ENCODE results near the gene ALMS1. TPM values are rescaled to one million over a fixed set of nuclear protein-coding genes. Genes with fewer than 3 reads are reported as not detected.
A peak's percentile ranks its signal among the peaks of the same experiment; 100 is the strongest.
"Not testable (repeated sequence)": the region's sequence is repeated elsewhere in the genome, so short reads cannot be mapped to it uniquely, and the experiment has no call there.

ALMS1 gene
- total RNA-seq = 22.0 TPM
- long read RNA-seq, partial matches to known transcripts = 2 of 5 reads
- long read RNA-seq, other reads (novel, unspliced or antisense) = 3 of 5 reads

GRCh38 chr2:73385504-73386341 lies at the start of gene ALMS1:
Gene ALMS1, plus strand, starts transcription at chr2:73385836. Its CDS starts 33 bp downstream, at chr2:73385869.
- Histone ChIP-seq H3K27me3 (ENCODE audit: low read depth) (peaks cover under 1% of the 10 kb centered on the region), H3K4me1 (peaks cover 14% of the 10 kb centered on the region), H3K27ac (peak within 1 kb of the TSS; percentile 89), H3K4me3 (peak within 1 kb of the TSS; percentile 90), H3K9me3 (no peaks in the 10 kb centered on the region), H3K36me3 (no peaks in the 10 kb centered on the region)
- peak; percentile 45 for TF ChIP-seq CTCF (IDR thresholded peaks at IDR 0.05)
- peak; percentile 97 to 99 for ATAC-seq
- intact Hi-C loops (cut with DNase I) = no loop called here
- peak; percentile 93 for DNase-seq

GRCh38 chr2:73337828-73338227 lies 47.8 kb upstream of the ALMS1 start:
- no peak for TF ChIP-seq CTCF (IDR thresholded peaks at IDR 0.05)
- Histone ChIP-seq H3K36me3 (no peaks in the 10 kb centered on the region), H3K27ac (no peak overlapping the region), H3K4me1 (no peaks in the 10 kb centered on the region), H3K4me3 (no peak overlapping the region), H3K9me3 (peaks cover 8% of the 10 kb centered on the region), H3K27me3 (ENCODE audit: low read depth) (no peaks in the 10 kb centered on the region)
- ATAC-seq (no peak), DNase-seq (no peak)
- intact Hi-C loops (cut with DNase I) = no loop called here

GRCh38 chr2:73339201-73339600 lies 46.4 kb upstream of the ALMS1 start:
- intact Hi-C loops (cut with DNase I) = no loop called here
- no peak for ATAC-seq
- DNase-seq = no peak
- H3K27ac ChIP-seq = no peak overlapping the region
- no peak for TF ChIP-seq CTCF (IDR thresholded peaks at IDR 0.05)
- H3K9me3 ChIP-seq = peaks cover 8% of the 10 kb centered on the region
- no peak overlapping the region for H3K4me3 ChIP-seq
- H3K27me3 ChIP-seq (ENCODE audit: low read depth) = no peaks in the 10 kb centered on the region
- H3K36me3 ChIP-seq = no peaks in the 10 kb centered on the region
- no peaks in the 10 kb centered on the region for H3K4me1 ChIP-seq

GRCh38 chr2:73341039-73341438 lies 44.6 kb upstream of the ALMS1 start:
- Histone ChIP-seq H3K9me3 (no peaks in the 10 kb centered on the region), H3K4me1 (no peaks in the 10 kb centered on the region), H3K27me3 (ENCODE audit: low read depth) (no peaks in the 10 kb centered on the region), H3K36me3 (no peaks in the 10 kb centered on the region), H3K27ac (no peak overlapping the region), H3K4me3 (no peak overlapping the region)
- no peak for TF ChIP-seq CTCF (IDR thresholded peaks at IDR 0.05)
- intact Hi-C loops (cut with DNase I) = no loop called here
- DNase-seq = no peak
- ATAC-seq = no peak

GRCh38 chr2:73343992-73344391 lies 41.6 kb upstream of the ALMS1 start:
- H3K36me3 ChIP-seq = no peaks in the 10 kb centered on the region
- no peak overlapping the region for H3K4me3 ChIP-seq
- intact Hi-C loops (cut with DNase I) = no loop called here
- ATAC-seq (no peak), DNase-seq (no peak)
- no peak overlapping the region for H3K27ac ChIP-seq
- no peaks in the 10 kb centered on the region for H3K9me3 ChIP-seq
- peaks cover 6% of the 10 kb centered on the region for H3K27me3 ChIP-seq (ENCODE audit: low read depth)
- H3K4me1 ChIP-seq = no peaks in the 10 kb centered on the region
- no peak for TF ChIP-seq CTCF (IDR thresholded peaks at IDR 0.05)

GRCh38 chr2:73344747-73345146 lies 40.9 kb upstream of the ALMS1 start:
- H3K4me1 ChIP-seq; H3K27me3 ChIP-seq (ENCODE audit: low read depth); H3K9me3 ChIP-seq; H3K4me3 ChIP-seq; H3K27ac ChIP-seq; intact Hi-C loops (cut with DNase I); DNase-seq; ATAC-seq; H3K36me3 ChIP-seq: not testable (repeated sequence)

Measured in lower lobe of right lung (tissue), 2 donors.